Left ventricle myocardium inferior (tissue), 1 donor: ENCODE data around the gene NSD2. TPM values are rescaled to one million over a fixed set of nuclear protein-coding genes. Genes with fewer than 3 reads are reported as not detected.
A peak's percentile ranks its signal among the peaks of the same experiment; 100 is the strongest.

Source experiments
- DNase-seq: peaks from one replicate; pipeline ENCODE4 v3.0.0-alpha.2; 2020
- H3K27ac ChIP-seq: fragments of 200-600 bp; replicated peaks from 2 replicates; pipeline ENCODE4 v1.8.0; 2021
- H3K27me3 ChIP-seq: fragments of 200-600 bp; 2 replicates; pipeline ENCODE4 v1.8.0; 2021; ENCODE audit warnings: low read depth
- H3K36me3 ChIP-seq: fragments of 200-600 bp; 2 replicates; pipeline ENCODE4 v1.8.0; 2021
- H3K4me1 ChIP-seq: fragments of 200-600 bp; 2 replicates; pipeline ENCODE4 v1.8.0; 2021
- H3K4me3 ChIP-seq: fragments of 200-600 bp; 2 replicates; pipeline ENCODE4 v1.8.0; 2021; ENCODE audit warnings: mild to moderate bottlenecking, moderate library complexity
- H3K9me3 ChIP-seq: fragments of 200-600 bp; replicated peaks from 2 replicates; pipeline ENCODE4 v1.8.0; 2021
- CTCF ChIP-seq: fragments of 200-600 bp; IDR thresholded peaks from 2 replicates; pipeline ENCODE4 v1.8.0; 2021; ENCODE audit warnings: antibody characterized with exemption, mild to moderate bottlenecking, borderline replicate concordance
- intact Hi-C: fragments of 100-400 bp; cut with micrococcal nuclease; formaldehyde crosslinking; loops from one replicate; pipeline ENCODE4 v1.11.0; 2022
- total RNA-seq: library from RNA; stranded (reverse); fragmentation: NEBNext Ultra II Directional; extraction: Animal tissue kit (Norgen Biotek cat#: 25700); gene quantifications from one replicate; pipeline ENCODE4 v1.2.1, GENCODE V29; 2021
- donor health status: DM: no; HTN: yes; CAD: no; lungs with severe emphysema.

The NSD2 gene
- total RNA-seq, 1 donor from 2014 or later, result 42.5 TPM

- intact Hi-C loops, result no loop called here
These were observed 81.0 kb downstream of the NSD2 start for GRCh38 chr4:1952058-1952700.

GRCh38 chr4:1952719-1953118 is 81.5 kb downstream of the NSD2 start:
- no peak for TF ChIP-seq CTCF
- no peaks in the 10 kb centered on the region for H3K27me3 ChIP-seq
- peaks cover 44% of the 10 kb centered on the region for H3K36me3 ChIP-seq
- no peak overlapping the region for H3K4me3 ChIP-seq
- H3K4me1 ChIP-seq, result no peaks in the 10 kb centered on the region
- intact Hi-C loops, result no loop called here
- H3K9me3 ChIP-seq, result no peaks in the 10 kb centered on the region
- no peak overlapping the region for H3K27ac ChIP-seq
- DNase-seq, result no peak

More at GRCh38 chr4:1952058-1952700, 81.0 kb downstream of the NSD2 start:
- Histone ChIP-seq H3K27me3 (no peaks in the 10 kb centered on the region), H3K4me1 (no peaks in the 10 kb centered on the region), H3K36me3 (peaks cover 44% of the 10 kb centered on the region), H3K9me3 (no peaks in the 10 kb centered on the region), H3K27ac (no peak overlapping the region), H3K4me3 (no peak overlapping the region)
- no peak for DNase-seq
- no peak for TF ChIP-seq CTCF

GRCh38 chr4:1953335-1953734 is 82.1 kb downstream of the NSD2 start:
- no peak for TF ChIP-seq CTCF
- no peak overlapping the region for H3K27ac ChIP-seq
- no peaks in the 10 kb centered on the region for H3K9me3 ChIP-seq
- H3K36me3 ChIP-seq, result peaks cover 48% of the 10 kb centered on the region
- H3K4me3 ChIP-seq, result no peak overlapping the region
- peaks cover 5% of the 10 kb centered on the region for H3K4me1 ChIP-seq
- no peaks in the 10 kb centered on the region for H3K27me3 ChIP-seq
- no peak for DNase-seq
- intact Hi-C loops, result no loop called here

GRCh38 chr4:1956631-1957030 is 85.4 kb downstream of the NSD2 start:
- intact Hi-C loops, result no loop called here
- Histone ChIP-seq H3K4me1 (peaks cover 33% of the 10 kb centered on the region), H3K36me3 (peaks cover 77% of the 10 kb centered on the region), H3K9me3 (no peaks in the 10 kb centered on the region), H3K27ac (no peak overlapping the region), H3K27me3 (no peaks in the 10 kb centered on the region), H3K4me3 (no peak overlapping the region)
- no peak for TF ChIP-seq CTCF
- DNase-seq, result no peak

GRCh38 chr4:1958276-1959103 is 87.3 kb downstream of the NSD2 start:
- Histone ChIP-seq H3K36me3 (peaks cover 75% of the 10 kb centered on the region), H3K4me1 (peaks cover 33% of the 10 kb centered on the region), H3K9me3 (no peaks in the 10 kb centered on the region), H3K27ac (peak overlapping the region; percentile 68), H3K4me3 (no peak overlapping the region), H3K27me3 (no peaks in the 10 kb centered on the region)
- intact Hi-C loops, result no loop called here
- no peak for DNase-seq
- no peak for TF ChIP-seq CTCF
